IMR-90 (cell line): ENCODE data around the gene SNX33.
"Not testable (repeated sequence)": the region's sequence is repeated elsewhere in the genome, so short reads cannot be mapped to it uniquely, and the experiment has no call there.

Experiments
- BHLHE40 ChIP-seq: fragments of 150-350 bp; IDR thresholded peaks from 2 replicates; pipeline ENCODE4 v1.6.1; 2016; ENCODE audit warnings: mild to moderate bottlenecking, low read depth, low read length
- CEBPB ChIP-seq: IDR thresholded peaks from 2 replicates; pipeline ENCODE4 v1.6.1; 2012; ENCODE audit warnings: low read depth, low read length, improper control_type of control experiment
- CHD1 ChIP-seq: IDR thresholded peaks from 2 replicates; pipeline ENCODE4 v1.6.1; 2012; ENCODE audit warnings: low read depth, low read length, improper control_type of control experiment
- FOS ChIP-seq: fragments of 150-350 bp; IDR thresholded peaks from 2 replicates; pipeline ENCODE4 v1.6.1; 2016; ENCODE audit warnings: low read depth, low read length
- MAFK ChIP-seq: IDR thresholded peaks from 2 replicates; pipeline ENCODE4 v1.6.1; 2012; ENCODE audit warnings: low read depth, low read length, improper control_type of control experiment
- MAZ ChIP-seq: IDR thresholded peaks from 2 replicates; pipeline ENCODE4 v1.6.1; 2012; ENCODE audit warnings: low read depth, mild to moderate bottlenecking, low read length, improper control_type of control experiment, moderate library complexity, borderline replicate concordance
- MXI1 ChIP-seq: IDR thresholded peaks from 2 replicates; pipeline ENCODE4 v1.6.1; 2012; ENCODE audit warnings: low read depth, mild to moderate bottlenecking, low read length, moderate library complexity, borderline replicate concordance
- POLR2A ChIP-seq: IDR thresholded peaks from 2 replicates; pipeline ENCODE4 v1.6.1; 2012; ENCODE audit warnings: mild to moderate bottlenecking, low read depth, low read length
- RAD21 ChIP-seq: IDR thresholded peaks from 2 replicates; pipeline ENCODE4 v1.6.1; 2012; ENCODE audit warnings: low read length, improper control_type of control experiment
- RCOR1 ChIP-seq: IDR thresholded peaks from 2 replicates; pipeline ENCODE4 v1.6.1; 2012; ENCODE audit warnings: mild to moderate bottlenecking, low read length, improper control_type of control experiment; ENCODE audit not compliant: insufficient replicate concordance
- RFX5 ChIP-seq: IDR thresholded peaks from 2 replicates; pipeline ENCODE4 v1.8.0; 2012; ENCODE audit warnings: low read depth, mild to moderate bottlenecking, low read length, moderate library complexity
- SMC3 ChIP-seq: fragments of 150-350 bp; IDR thresholded peaks from 2 replicates; pipeline ENCODE4 v1.6.1; 2016; ENCODE audit warnings: low read depth, mild to moderate bottlenecking, antibody characterized with exemption, low read length, moderate library complexity
- TF ChIP-seq, protein P1 (sequence below): conservative IDR thresholded peaks from 2 replicates; pipeline ENCODE4 v1.5.1; 2012; ENCODE audit warnings: mild to moderate bottlenecking, low read depth, low read length, improper control_type of control experiment
- TF ChIP-seq, protein P2 (sequence below): fragments of 150-350 bp; IDR thresholded peaks from 2 replicates; pipeline ENCODE4 v1.6.1; 2017; ENCODE audit warnings: mild to moderate bottlenecking, antibody characterized with exemption, low read length, low read depth

DNA sequence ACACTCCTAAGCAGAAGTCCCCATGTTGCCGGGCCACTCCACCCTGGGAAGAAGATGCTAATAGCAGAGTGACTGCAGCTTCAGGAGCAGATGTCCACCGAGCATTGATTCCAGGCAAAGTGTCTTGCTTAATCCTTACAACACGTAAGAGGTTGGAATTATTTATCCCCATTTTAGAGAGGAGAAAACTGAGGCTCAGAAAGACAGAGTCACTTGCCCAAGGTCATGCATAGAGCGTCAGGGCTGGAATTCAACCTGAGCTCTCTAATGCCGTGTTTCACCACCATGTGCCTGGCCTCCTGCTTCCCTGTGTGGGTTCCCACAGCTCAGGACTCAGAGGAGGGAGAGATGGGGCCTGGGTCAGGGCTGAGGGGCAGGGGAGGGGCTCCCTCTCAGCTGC is 57.7 kb downstream of the SNX33 start:
- TF ChIP-seq, protein P1, sequence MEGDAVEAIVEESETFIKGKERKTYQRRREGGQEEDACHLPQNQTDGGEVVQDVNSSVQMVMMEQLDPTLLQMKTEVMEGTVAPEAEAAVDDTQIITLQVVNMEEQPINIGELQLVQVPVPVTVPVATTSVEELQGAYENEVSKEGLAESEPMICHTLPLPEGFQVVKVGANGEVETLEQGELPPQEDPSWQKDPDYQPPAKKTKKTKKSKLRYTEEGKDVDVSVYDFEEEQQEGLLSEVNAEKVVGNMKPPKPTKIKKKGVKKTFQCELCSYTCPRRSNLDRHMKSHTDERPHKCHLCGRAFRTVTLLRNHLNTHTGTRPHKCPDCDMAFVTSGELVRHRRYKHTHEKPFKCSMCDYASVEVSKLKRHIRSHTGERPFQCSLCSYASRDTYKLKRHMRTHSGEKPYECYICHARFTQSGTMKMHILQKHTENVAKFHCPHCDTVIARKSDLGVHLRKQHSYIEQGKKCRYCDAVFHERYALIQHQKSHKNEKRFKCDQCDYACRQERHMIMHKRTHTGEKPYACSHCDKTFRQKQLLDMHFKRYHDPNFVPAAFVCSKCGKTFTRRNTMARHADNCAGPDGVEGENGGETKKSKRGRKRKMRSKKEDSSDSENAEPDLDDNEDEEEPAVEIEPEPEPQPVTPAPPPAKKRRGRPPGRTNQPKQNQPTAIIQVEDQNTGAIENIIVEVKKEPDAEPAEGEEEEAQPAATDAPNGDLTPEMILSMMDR, result not testable (repeated sequence)
- not testable (repeated sequence) for TF ChIP-seq POLR2A, MXI1, MAZ, SMC3, CEBPB, RCOR1, FOS, CHD1, RAD21, RFX5, BHLHE40, MAFK
- TF ChIP-seq, protein P2, sequence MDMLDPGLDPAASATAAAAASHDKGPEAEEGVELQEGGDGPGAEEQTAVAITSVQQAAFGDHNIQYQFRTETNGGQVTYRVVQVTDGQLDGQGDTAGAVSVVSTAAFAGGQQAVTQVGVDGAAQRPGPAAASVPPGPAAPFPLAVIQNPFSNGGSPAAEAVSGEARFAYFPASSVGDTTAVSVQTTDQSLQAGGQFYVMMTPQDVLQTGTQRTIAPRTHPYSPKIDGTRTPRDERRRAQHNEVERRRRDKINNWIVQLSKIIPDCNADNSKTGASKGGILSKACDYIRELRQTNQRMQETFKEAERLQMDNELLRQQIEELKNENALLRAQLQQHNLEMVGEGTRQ, result not testable (repeated sequence)
